A549 (cell line): Measurements from ENCODE around the gene NIPAL1.

Experiments used
- CTCF ChIP-seq: fragments of >200 bp; sonication (Bioruptor Twin); formaldehyde crosslinking; IDR thresholded peaks from 3 replicates; pipeline ENCODE4 v1.5.1; 2016
- HDAC2 ChIP-seq: fragments of 200-600 bp; sonication (generic); IDR thresholded peaks from 2 replicates; pipeline ENCODE4 v1.6.1; 2016
- MAFK ChIP-seq: fragments of 450-650 bp; IDR thresholded peaks from 2 replicates; pipeline ENCODE4 v1.6.1; 2014; ENCODE audit not compliant: partially characterized antibody
- PBX3 ChIP-seq: IDR thresholded peaks from 2 replicates; pipeline ENCODE4 v1.6.1; 2012
- REST ChIP-seq: fragments of 200-600 bp; sonication (generic); IDR thresholded peaks from 2 replicates; pipeline ENCODE4 v1.6.1; 2016; ENCODE audit warnings: antibody characterized with exemption, mild to moderate bottlenecking, moderate library complexity

- TF ChIP-seq MAFK (no peak), CTCF (no peak), HDAC2 (no peak), PBX3 (no peak), REST (no peak)
Measured at GRCh38 chr4:47996021-47996420, 20.6 kb upstream of the NIPAL1 start.
